Measurements from ENCODE around the gene BPNT1. TPM values are rescaled to one million over a fixed set of nuclear protein-coding genes. Genes with fewer than 3 reads are reported as not detected.
"Not testable (repeated sequence)": the region's sequence is repeated elsewhere in the genome, so short reads cannot be mapped to it uniquely, and the experiment has no call there.

Gene BPNT1
- total and polyA plus RNA-seq, 2 donors, result 23.8 to 24.4 TPM

- H3K4me3 ChIP-seq (ENCODE audit: low read length in 2 of 2); H3K27ac ChIP-seq (ENCODE audit: low read depth in 1 of 2, low read length in 1 of 2); H3K9me3 ChIP-seq (ENCODE audit: control insufficient read depth in 2 of 2, insufficient read depth in 1 of 2, low read length in 1 of 2); H3K27me3 ChIP-seq (ENCODE audit: control insufficient read depth in 2 of 2, insufficient read depth in 1 of 2, low read length in 1 of 2); H3K4me1 ChIP-seq (ENCODE audit: control insufficient read depth in 2 of 2, insufficient read depth in 2 of 2, low read length in 2 of 2); DNase-seq (ENCODE audit: low read depth in 6 of 9, low spot score in 9 of 9): not testable (repeated sequence)
- H3K36me3 ChIP-seq (ENCODE audit: control insufficient read depth in 2 of 2, insufficient read depth in 2 of 2, low read length in 1 of 2), result peaks cover 17 to 31% of the 10 kb centered on the region in 2 donors
- 97% methylated on average over 3 of the region's 3 CpGs for WGBS
These were observed 51.8 kb downstream of the BPNT1 start for GRCh38 chr1:220037810-220038209.

GRCh38 chr1:220032911-220033310 is 56.7 kb downstream of the BPNT1 start:
- DNase-seq (ENCODE audit: low read depth in 6 of 9, low spot score in 9 of 9), result no peak
- Histone ChIP-seq H3K27me3 (ENCODE audit: control insufficient read depth in 2 of 2, insufficient read depth in 1 of 2, low read length in 1 of 2) (no peaks in the 10 kb centered on the region), H3K4me3 (ENCODE audit: low read length in 2 of 2) (no peak overlapping the region), H3K36me3 (ENCODE audit: control insufficient read depth in 2 of 2, insufficient read depth in 2 of 2, low read length in 1 of 2) (peaks cover 10 to 38% of the 10 kb centered on the region in 2 donors), H3K4me1 (ENCODE audit: control insufficient read depth in 2 of 2, insufficient read depth in 2 of 2, low read length in 2 of 2) (no peaks in the 10 kb centered on the region), H3K9me3 (ENCODE audit: control insufficient read depth in 2 of 2, insufficient read depth in 1 of 2, low read length in 1 of 2) (no peaks in the 10 kb centered on the region), H3K27ac (ENCODE audit: low read depth in 1 of 2, low read length in 1 of 2) (no peak overlapping the region)
- 90% methylated on average over 3 of the region's 3 CpGs for WGBS

GRCh38 chr1:220031287-220031686 is 58.3 kb downstream of the BPNT1 start:
- 97% methylated on average over 2 of the region's 2 CpGs for WGBS
- Histone ChIP-seq H3K27ac (ENCODE audit: low read depth in 1 of 2, low read length in 1 of 2) (no peak overlapping the region), H3K4me1 (ENCODE audit: control insufficient read depth in 2 of 2, insufficient read depth in 2 of 2, low read length in 2 of 2) (no peaks in the 10 kb centered on the region), H3K27me3 (ENCODE audit: control insufficient read depth in 2 of 2, insufficient read depth in 1 of 2, low read length in 1 of 2) (no peaks in the 10 kb centered on the region), H3K9me3 (ENCODE audit: control insufficient read depth in 2 of 2, insufficient read depth in 1 of 2, low read length in 1 of 2) (no peaks in the 10 kb centered on the region), H3K4me3 (ENCODE audit: low read length in 2 of 2) (no peak overlapping the region), H3K36me3 (ENCODE audit: control insufficient read depth in 2 of 2, insufficient read depth in 2 of 2, low read length in 1 of 2) (peaks cover 10 to 37% of the 10 kb centered on the region in 2 donors)
- no peak for DNase-seq (ENCODE audit: low read depth in 6 of 9, low spot score in 9 of 9)

- no peaks in the 10 kb centered on the region for H3K9me3 ChIP-seq (ENCODE audit: control insufficient read depth in 2 of 2, insufficient read depth in 1 of 2, low read length in 1 of 2)
- H3K4me1 ChIP-seq (ENCODE audit: control insufficient read depth in 2 of 2, insufficient read depth in 2 of 2, low read length in 2 of 2), result no peaks in the 10 kb centered on the region
- DNase-seq (ENCODE audit: low read depth in 6 of 9, low spot score in 9 of 9), result no peak
- H3K4me3 ChIP-seq (ENCODE audit: low read length in 2 of 2), result no peak overlapping the region
- H3K27me3 ChIP-seq (ENCODE audit: control insufficient read depth in 2 of 2, insufficient read depth in 1 of 2, low read length in 1 of 2), result no peaks in the 10 kb centered on the region
- WGBS, result 91% methylated on average over 4 of the region's 4 CpGs
- H3K36me3 ChIP-seq (ENCODE audit: control insufficient read depth in 2 of 2, insufficient read depth in 2 of 2, low read length in 1 of 2), result peaks cover 10 to 42% of the 10 kb centered on the region in 2 donors
- H3K27ac ChIP-seq (ENCODE audit: low read depth in 1 of 2, low read length in 1 of 2), result no peak overlapping the region
These were observed 61.2 kb downstream of the BPNT1 start for GRCh38 chr1:220028346-220028895.

GRCh38 chr1:220019071-220019470 is 70.5 kb downstream of the BPNT1 start:
- H3K4me3 ChIP-seq (ENCODE audit: low read length in 2 of 2), result no peak overlapping the region
- no peaks in the 10 kb centered on the region for H3K27me3 ChIP-seq (ENCODE audit: control insufficient read depth in 2 of 2, insufficient read depth in 1 of 2, low read length in 1 of 2)
- DNase-seq (ENCODE audit: low read depth in 6 of 9, low spot score in 9 of 9), result no peak
- H3K9me3 ChIP-seq (ENCODE audit: control insufficient read depth in 2 of 2, insufficient read depth in 1 of 2, low read length in 1 of 2), result no peaks in the 10 kb centered on the region
- H3K36me3 ChIP-seq (ENCODE audit: control insufficient read depth in 2 of 2, insufficient read depth in 2 of 2, low read length in 1 of 2), result peaks cover 10 to 48% of the 10 kb centered on the region in 2 donors
- H3K27ac ChIP-seq (ENCODE audit: low read depth in 1 of 2, low read length in 1 of 2), result no peak overlapping the region
- H3K4me1 ChIP-seq (ENCODE audit: control insufficient read depth in 2 of 2, insufficient read depth in 2 of 2, low read length in 2 of 2), result no peaks in the 10 kb centered on the region

- 94% methylated on average over 3 of the region's 3 CpGs for WGBS
- no peaks in the 10 kb centered on the region for H3K9me3 ChIP-seq (ENCODE audit: control insufficient read depth in 2 of 2, insufficient read depth in 1 of 2, low read length in 1 of 2)
- H3K27ac ChIP-seq (ENCODE audit: low read depth in 1 of 2, low read length in 1 of 2), result no peak overlapping the region
- H3K4me3 ChIP-seq (ENCODE audit: low read length in 2 of 2), result no peak overlapping the region
- no peaks in the 10 kb centered on the region for H3K4me1 ChIP-seq (ENCODE audit: control insufficient read depth in 2 of 2, insufficient read depth in 2 of 2, low read length in 2 of 2)
- no peak for DNase-seq (ENCODE audit: low read depth in 6 of 9, low spot score in 9 of 9)
- no peaks in the 10 kb centered on the region for H3K27me3 ChIP-seq (ENCODE audit: control insufficient read depth in 2 of 2, insufficient read depth in 1 of 2, low read length in 1 of 2)
- H3K36me3 ChIP-seq (ENCODE audit: control insufficient read depth in 2 of 2, insufficient read depth in 2 of 2, low read length in 1 of 2), result peaks cover 11 to 38% of the 10 kb centered on the region in 2 donors
These were observed 76.1 kb downstream of the BPNT1 start for GRCh38 chr1:220013497-220013896.

GRCh38 chr1:220012259-220012658 is 77.3 kb downstream of the BPNT1 start:
- no peaks in the 10 kb centered on the region for H3K27me3 ChIP-seq (ENCODE audit: control insufficient read depth in 2 of 2, insufficient read depth in 1 of 2, low read length in 1 of 2)
- peaks cover 11 to 41% of the 10 kb centered on the region in 2 donors for H3K36me3 ChIP-seq (ENCODE audit: control insufficient read depth in 2 of 2, insufficient read depth in 2 of 2, low read length in 1 of 2)
- no peaks in the 10 kb centered on the region for H3K9me3 ChIP-seq (ENCODE audit: control insufficient read depth in 2 of 2, insufficient read depth in 1 of 2, low read length in 1 of 2)
- 50% methylated on average over 3 of the region's 3 CpGs for whole genome bisulfite sequencing
- no peak for DNase-seq (ENCODE audit: low read depth in 6 of 9, low spot score in 9 of 9)
- H3K4me1 ChIP-seq (ENCODE audit: control insufficient read depth in 2 of 2, insufficient read depth in 2 of 2, low read length in 2 of 2), result no peaks in the 10 kb centered on the region
- H3K4me3 ChIP-seq (ENCODE audit: low read length in 2 of 2), result no peak overlapping the region
- H3K27ac ChIP-seq (ENCODE audit: low read depth in 1 of 2, low read length in 1 of 2), result no peak overlapping the region

GRCh38 chr1:220011620-220012019 is 78.0 kb downstream of the BPNT1 start:
- DNase-seq (ENCODE audit: low read depth in 6 of 9, low spot score in 9 of 9), result no peak
- Histone ChIP-seq H3K9me3 (ENCODE audit: control insufficient read depth in 2 of 2, insufficient read depth in 1 of 2, low read length in 1 of 2) (no peaks in the 10 kb centered on the region), H3K27me3 (ENCODE audit: control insufficient read depth in 2 of 2, insufficient read depth in 1 of 2, low read length in 1 of 2) (no peaks in the 10 kb centered on the region), H3K36me3 (ENCODE audit: control insufficient read depth in 2 of 2, insufficient read depth in 2 of 2, low read length in 1 of 2) (peaks cover 11 to 45% of the 10 kb centered on the region in 2 donors), H3K27ac (ENCODE audit: low read depth in 1 of 2, low read length in 1 of 2) (no peak overlapping the region), H3K4me3 (ENCODE audit: low read length in 2 of 2) (no peak overlapping the region), H3K4me1 (ENCODE audit: control insufficient read depth in 2 of 2, insufficient read depth in 2 of 2, low read length in 2 of 2) (no peaks in the 10 kb centered on the region)

All from thymus (tissue), 11 donors.